HG02852 (cell line): ENCODE data around the gene THAP3.
A peak's percentile ranks its signal among the peaks of the same experiment; 100 is the strongest.

Experiments used
- ATAC-seq: cut with Tn5 transposase; IDR thresholded peaks from one replicate; pipeline ENCODE4 v1.9.1; 2021; ENCODE audit warnings: mild to moderate bottlenecking, moderate library complexity; ENCODE audit not compliant: unreplicated experiment

The THAP3 gene

GRCh38 chr1:6603915-6604558 lies 20.6 kb upstream of the THAP3 start:
- ATAC-seq: no peak

GRCh38 chr1:6612641-6613360 lies 11.9 kb upstream of the THAP3 start:
- ATAC-seq: peak; percentile 33

DNA sequence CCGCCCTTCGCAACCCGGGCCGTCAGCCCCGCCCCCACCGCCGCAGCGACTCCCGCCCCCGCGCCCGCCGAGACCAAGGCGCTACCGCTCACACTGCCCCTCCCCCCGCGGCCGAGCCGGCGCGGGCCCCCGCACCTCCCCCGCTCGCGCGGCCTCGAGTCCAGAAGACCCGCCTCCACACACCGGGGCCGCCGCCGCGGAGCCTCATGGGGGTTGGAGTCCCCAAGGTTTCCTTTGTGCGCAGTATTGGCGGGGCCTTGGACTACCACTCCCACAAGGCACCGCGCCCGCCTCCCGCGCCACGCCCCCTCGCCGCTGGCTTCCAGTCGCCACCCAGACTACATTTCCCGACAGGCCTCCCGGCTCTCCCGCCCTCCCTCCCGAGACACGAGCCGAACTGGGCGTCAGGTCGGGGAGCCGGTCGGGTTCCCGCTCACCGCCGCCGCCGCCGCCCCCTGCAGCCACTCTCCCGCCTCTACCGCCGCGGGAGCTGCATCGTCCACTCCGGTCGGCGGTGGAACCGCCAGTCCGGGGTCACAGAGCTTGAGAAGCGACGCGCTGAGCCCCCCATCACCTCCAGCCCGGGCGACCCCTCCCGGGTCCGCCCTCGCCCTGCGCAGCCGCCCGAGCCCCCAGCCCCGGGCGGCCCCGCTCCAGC lies 11.2 kb upstream of the THAP3 start, which contains the start of gene PHF13:
PHF13 (plus strand) TSS at position 371 of the 658 bp plus-strand sequence. CDS start 336 bp downstream, outside the sequence.
- ATAC-seq: peak; percentile 88

GRCh38 chr1:6614019-6614928 lies 10.4 kb upstream of the THAP3 start:
- ATAC-seq: no peak

DNA sequence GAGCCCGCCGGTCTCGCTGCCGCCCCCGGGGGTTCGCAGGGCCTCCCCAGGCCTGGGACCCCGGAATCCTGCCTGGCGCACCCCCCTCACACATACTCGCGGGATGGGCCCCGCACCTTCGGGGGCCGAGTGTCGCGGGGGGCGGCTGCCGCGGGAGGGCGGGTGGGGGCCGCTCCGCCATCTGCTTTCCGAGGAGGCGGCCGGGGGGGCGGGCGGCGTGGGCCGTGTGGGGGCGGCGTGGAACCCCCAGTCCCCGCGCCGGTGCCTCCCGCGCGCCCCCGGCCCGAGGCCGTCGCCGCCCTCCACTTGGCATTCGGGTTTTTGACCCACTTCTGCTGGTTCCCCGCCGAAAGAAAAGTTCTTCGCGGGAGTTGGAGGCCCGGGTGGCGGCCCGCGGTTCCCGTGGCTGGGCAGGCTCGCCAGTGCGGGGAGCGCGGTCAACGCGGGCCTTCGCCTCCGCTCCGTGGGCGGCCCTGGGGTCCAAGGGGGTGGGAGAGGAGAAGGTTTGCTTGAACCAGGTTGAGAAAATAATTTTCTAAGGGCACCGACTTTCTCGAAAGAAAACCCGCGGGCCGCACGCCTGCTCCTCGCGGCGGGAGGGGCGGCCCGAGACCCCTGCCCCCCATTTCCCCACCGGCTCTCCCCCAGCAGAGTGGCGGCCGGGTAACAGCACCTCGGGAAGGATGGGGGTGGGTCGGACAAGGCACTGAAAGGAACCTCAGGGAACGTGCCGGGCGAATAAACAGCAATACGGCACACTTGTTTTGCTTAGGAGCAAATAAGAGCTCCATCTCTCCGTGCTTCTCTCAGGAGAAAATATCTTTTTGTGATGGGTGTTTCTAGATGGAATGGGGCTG lies 9.5 kb upstream of the THAP3 start:
- no peak for ATAC-seq

- no peak for ATAC-seq
These were observed 5.6 kb upstream of the THAP3 start for GRCh38 chr1:6619045-6619444.

DNA sequence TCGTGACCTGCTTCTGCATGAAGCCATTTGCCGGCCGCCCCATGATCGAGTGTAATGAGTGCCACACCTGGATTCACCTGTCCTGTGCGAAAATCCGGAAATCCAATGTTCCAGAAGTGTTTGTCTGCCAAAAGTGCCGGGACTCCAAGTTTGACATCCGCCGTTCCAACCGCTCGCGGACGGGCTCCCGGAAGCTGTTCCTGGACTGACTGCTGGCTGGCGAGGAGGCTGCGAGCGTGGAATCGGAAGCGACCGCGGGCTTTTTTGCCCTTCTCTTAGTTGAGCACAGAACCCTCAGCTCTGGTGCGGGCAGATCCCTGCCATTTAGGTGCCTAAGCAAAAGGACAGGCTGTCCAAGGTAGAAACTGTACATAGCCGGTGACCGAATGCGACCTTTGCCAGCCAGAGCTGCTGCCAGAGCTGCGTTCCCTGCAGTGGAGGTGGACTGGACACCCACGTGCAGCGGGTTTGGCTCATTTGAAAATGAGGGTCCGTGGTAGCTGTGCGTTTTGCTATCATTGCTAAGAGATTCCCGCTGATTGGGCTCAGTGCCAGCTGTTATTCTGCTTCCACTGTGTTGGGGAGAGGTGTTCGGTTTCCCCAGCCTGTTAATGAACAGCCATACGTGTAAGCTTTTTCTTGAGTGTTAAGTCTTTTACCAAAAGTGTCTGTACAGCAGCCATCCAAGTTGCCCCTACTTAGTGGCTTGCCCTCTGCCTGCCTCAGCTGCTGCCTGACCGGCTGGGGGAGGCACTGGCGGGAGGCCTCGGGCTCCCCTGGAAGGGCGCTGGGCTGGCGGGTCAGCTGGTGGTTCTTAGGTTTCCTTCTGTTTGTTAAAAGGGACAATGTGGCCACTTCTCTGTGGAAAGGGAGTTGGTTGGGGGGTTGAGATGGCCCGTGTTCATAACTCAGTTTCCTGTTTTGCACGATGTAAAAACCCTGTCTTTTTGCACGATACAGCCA lies 3.0 kb upstream of the THAP3 start:
- no peak for ATAC-seq

- ATAC-seq: no peak
These were observed 2.1 kb upstream of the THAP3 start for GRCh38 chr1:6622396-6623152.

DNA sequence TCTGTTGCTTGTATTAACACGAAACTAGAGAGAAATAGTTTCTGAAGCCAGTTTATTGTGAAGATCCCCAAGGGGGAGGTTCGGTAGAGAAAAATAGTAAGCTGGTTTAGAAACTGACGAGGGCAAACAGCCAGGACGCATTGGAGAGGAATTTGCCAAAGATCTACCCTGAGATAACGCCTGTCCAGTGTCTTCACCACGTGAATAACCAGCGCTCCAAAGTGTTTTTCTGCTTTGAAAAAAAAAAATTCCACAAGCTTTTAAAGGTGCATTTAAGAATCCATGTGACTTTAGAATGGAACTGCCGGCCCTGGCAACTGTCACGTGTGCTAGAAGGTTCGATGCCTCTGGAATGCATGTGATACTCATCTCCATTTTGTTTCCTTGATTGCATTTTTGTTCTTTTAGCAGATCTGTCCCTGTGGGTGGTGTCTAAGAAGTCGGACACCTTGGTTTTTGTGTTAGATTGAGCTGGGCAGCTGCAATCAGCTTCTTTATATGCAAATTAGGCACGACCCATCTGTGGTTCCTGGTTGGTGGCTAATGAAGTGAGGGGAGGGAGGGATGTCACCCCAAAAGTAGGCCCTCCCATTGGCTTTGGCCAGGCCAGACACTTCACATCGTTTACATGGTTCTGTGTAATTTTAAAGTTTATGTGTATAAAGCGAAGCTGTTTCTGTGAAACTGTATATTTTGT lies 1.3 kb upstream of the THAP3 start:
- ATAC-seq: no peak

GRCh38 chr1:6625584-6626149 lies 999 bp downstream of the THAP3 start:
- no peak for ATAC-seq

DNA sequence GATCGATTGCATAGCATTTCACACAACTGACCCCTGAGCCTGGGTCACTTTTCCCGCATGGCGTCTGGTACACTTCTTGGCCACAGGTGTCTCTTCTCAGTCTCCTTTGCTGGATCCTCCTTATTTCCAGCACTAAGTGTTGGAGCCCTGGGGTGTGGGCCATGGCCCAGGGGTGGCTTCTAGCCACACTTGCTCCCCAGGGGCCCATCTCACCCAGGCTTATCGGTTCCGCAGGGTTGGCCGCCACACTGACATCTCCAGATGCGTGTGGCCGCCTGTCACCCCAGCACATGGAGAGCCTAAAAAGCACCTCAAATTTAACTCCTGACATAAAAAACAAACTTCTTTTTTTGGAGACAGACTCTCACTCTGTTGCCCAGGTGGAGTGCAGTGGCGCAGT lies 2.4 kb downstream of the THAP3 start:
- no peak for ATAC-seq

- no peak for ATAC-seq
These were observed 3.3 kb downstream of the THAP3 start for GRCh38 chr1:6627841-6628545.

DNA sequence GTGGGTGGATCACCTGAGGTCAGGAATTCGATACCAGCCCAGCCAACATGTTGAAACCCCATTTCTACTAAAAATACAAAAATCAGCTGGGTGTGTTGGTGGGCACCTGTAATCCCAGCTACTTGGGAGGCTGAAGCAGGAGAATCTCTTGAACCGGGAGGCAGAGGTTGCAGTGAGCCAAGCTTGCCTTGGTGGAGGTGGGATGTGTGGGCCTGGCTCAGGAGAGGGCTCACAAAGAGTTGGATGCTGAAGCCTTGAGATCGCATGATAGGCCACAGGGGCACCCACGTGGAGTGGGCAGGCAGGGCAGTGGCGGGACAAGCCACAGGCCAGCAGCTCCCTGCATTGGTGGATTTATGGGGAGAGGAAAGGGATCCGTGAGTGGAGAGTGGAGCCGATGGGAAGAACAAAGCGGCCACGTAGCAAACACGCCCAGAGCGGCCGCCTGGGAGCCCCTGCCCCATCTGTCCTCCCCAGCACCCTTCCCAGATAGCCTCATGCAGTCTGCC lies 4.4 kb downstream of the THAP3 start:
- ATAC-seq: no peak

DNA sequence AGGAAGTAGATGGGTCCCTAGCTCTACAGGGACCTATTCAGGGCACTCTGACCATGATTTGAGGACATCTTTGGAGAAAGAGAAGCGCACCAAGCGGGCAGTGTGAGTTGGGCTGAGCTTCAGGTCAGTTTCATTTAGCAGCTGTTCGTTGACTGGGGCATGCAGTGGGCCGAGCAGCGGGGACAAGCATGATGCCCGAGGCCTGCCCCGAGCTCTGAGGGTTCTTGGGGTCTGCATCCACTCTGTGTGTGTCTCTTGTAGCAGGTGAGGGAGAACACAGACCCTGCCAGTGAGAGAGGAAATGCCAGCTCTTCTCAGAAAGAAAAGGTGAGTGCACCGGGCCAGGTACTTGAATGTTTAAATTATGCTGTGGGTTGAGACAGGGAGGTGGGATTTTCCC lies 5.4 kb downstream of the THAP3 start:
- no peak for ATAC-seq

GRCh38 chr1:6631058-6631457 lies 6.4 kb downstream of the THAP3 start:
- no peak for ATAC-seq
